Hypothalamus (tissue), 51 donors: ENCODE data around the gene UBE2L6.

ENCODE experiments used
- DNase-seq, 51 donors: peaks; one replicate each; lab custom pipeline; 2025; lab: John Stamatoyannopoulos, UW

The UBE2L6 gene

DNA sequence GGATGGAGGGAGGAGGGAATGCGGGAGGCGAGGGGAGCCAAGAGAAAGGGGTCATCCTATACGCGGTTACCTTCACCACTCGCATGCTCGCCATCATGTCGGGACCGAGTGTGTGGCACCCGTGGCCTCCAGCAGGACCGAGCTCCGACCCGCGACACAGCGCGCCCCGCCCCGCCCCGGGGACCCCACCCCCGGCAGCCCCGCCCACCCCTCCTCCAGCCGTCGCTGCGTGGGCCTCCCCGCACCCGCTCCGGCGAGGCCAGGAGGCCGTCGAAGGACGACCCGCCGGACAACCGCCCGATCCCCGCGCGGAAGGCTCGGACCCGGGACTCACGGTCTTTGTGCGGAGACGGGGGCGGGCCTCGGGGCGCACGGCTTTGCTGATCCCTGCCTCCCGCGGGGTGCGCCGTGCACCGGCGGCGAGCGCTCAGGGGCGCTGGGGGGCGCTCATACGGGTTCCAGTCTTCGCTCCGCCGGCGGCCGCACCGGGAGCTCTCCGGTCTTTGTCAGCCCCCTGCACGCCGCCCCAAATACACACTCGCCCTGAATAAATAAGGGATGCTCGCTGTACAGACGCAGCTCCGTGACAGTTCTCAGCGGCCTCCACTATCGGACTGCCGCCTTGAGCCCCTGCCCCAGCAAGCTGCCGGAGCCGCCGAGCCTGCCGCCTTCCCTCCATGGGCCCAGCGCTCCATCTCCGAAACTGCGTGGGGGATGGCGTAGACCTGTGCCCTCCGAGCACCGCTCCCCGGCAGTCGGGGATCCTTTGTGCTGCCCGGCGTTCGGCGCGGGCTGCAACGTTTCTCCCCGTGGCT lies at the start of gene UBE2L6:
Gene UBE2L6 (minus strand): TSS at position 158 of the 815 bp plus-strand sequence. CDS start 61 bp downstream, at position 97.
- DNase-seq: peak in 50 of 51 donors; percentile 20 to 94 (median 65)

DNA sequence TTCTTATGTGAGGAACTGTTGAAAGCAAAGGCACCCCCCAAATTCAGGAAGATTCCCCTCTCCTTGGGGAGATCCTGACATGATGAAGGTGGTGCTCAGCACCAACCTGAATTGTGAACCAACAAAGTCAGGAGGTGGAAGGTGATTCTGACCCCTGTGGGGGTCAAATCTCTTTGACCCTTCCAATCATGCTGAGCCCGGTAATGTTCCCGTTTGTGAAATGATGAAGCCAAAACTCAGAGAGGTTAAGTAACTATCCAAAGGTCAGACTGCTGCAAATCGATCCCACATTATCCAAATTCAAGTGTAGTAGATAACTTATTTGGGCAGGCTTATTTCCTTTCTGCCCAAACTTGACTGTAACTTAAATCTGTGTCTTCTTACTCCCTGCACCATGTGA lies 49.1 kb upstream of the UBE2L6 start:
- DNase-seq: no peak

DNA sequence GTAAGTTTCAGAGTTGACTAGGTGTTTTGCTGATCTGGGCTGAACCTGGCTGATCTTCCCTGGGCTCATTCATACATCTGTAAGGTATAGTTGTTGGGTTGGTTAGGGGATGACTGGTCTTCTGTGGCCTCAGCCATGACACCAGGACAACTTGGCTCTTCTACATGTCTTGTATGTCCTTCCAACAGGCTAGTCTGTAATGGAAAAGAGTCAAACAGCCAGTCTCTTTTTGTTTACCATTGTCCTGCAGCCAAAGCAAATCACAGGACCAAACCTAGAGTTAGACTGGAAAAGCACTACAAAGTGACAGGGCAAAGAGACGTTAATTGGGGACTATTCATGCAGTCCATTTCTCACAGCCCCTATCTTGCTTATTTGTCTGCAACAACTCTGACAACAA lies 47.8 kb upstream of the UBE2L6 start:
- no peak for DNase-seq

DNA sequence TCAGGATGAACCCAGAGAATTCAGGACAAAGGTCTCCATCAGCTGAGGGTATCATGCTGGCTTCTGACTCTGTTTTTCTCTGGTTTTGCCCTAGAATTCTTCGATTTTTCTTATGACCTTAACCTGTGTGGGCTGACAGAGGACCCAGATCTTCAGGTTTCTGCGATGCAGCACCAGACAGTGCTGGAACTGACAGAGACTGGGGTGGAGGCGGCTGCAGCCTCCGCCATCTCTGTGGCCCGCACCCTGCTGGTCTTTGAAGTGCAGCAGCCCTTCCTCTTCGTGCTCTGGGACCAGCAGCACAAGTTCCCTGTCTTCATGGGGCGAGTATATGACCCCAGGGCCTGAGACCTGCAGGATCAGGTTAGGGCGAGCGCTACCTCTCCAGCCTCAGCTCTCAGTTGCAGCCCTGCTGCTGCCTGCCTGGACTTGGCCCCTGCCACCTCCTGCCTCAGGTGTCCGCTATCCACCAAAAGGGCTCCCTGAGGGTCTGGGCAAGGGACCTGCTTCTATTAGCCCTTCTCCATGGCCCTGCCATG lies 46.8 kb upstream of the UBE2L6 start:
- DNase-seq: no peak

DNA sequence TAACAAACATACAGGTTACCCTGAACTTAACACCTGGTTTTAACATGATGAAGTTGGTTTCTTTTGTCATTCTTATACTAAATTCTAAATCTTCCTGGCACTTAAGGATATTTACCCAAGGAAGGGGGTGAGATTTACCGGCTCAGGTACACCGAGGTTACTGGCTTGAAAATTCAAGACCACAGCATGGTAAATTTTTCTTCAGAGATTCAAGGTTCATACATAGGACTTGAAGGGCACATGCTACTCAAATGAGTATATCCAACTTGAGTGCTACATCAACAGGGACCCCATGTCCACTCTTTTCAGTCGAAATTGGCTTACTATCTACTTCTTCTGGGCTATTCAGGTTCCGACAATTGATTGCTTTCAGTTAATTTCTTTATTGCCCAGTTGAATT lies 42.7 kb upstream of the UBE2L6 start:
- no peak for DNase-seq

DNA sequence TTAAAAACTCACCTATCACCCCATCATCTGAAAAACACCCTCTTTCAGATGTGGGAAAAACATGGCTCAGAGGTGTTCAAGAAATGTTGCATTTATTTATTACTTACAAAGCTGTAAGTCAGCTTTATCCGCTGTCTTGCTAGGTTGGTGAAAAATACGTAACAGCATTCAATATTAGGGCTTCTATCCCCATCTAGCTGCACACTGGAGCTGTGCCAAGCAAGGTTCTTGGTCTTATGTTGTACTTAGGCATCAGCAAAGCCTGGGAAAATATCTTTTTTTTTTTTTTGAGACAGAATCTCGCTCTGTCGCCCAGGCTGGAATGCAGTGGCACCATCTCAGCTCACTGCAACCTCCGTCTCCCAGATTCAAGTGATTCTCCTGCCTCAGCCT lies 37.6 kb upstream of the UBE2L6 start:
- no peak for DNase-seq

DNA sequence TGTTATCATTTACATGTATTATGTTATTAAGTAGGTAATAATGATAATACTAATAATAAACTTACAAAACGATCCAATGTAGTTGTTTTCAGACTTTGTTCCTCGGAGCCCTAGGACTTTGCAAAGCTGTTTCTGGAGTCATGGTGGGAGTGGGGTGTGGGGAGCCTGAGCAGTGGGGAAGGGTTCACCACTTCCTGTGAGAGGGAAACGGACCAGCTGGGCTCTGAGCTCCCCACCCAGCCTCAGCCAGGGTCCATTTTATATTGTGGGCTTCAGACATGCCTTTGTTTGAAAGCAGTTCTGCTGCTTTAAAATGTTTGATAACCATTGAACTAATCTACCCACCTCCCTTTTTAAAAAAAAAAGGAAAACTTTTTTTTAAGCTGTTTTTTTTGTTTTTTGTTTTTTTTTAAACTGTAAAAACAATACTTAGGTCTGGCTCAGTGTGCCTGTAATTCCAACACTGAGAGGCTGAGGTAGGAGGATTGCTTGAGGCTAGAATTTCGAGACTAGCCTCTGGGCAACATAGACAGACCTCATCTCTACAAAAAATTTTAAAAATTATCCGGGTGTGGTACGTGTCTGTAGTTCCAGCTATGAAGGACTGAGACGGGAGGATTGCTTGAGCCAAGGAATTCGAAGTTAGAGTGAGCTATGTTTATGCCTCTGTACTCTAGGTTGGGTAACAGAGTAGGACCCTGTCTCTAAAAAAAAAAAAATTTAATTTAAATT lies 37.0 kb upstream of the UBE2L6 start:
- DNase-seq: no peak

DNA sequence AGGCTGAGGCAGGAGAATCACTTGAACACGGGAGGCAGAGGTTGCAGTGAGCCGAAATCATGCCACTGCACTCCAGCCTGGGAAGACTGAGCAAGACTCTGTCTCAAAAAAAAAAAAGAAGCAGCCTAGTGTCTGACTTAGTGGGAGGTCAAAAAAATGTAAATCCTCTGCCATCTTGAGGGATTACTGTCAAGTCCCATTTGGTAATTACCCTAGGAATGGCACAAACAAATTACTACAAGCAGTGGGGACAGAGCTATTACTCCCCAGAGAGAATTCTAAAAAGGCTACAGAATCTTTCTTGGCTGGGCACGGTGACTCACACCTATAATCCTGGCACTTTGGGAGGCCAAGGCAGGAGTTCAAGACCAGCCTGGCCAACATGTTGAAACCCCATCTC lies 33.8 kb upstream of the UBE2L6 start:
- DNase-seq: no peak

DNA sequence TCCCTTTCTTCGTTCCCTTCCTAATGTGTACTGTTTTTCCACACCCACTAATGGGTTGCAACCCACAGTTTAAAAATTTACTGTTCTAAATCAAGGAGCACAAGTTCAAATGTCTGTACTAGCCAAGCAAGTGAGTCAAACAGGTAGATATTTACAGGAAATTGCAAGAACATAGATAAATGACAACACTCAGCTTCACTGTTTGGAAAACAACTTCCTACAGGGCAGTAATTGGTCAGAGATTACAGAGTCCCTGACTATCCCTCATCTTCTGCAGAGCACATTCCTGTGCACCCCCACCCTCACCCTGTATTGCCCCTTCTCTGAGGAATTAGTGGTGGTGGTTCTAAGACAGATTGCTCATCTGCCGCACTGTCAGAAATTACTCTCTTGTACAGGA lies 31.9 kb upstream of the UBE2L6 start:
- no peak for DNase-seq

DNA sequence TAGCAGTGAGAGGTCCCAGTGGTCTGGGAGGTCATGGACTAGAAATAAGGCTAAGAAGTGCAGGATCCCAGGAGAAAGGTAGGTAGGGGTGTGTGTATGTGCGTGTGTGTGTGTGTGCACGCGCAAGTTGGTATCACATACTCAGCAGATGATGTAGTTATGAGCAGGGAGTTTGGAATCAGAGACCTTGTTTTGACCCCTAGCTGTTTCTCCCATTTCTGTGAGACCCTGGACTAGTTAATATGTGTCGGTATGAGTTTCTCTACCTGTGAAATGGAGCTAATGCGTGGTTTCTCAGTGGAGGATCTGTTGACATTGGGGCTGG lies 31.3 kb upstream of the UBE2L6 start:
- peak in 1 of 51 donors; percentile 20 for DNase-seq

DNA sequence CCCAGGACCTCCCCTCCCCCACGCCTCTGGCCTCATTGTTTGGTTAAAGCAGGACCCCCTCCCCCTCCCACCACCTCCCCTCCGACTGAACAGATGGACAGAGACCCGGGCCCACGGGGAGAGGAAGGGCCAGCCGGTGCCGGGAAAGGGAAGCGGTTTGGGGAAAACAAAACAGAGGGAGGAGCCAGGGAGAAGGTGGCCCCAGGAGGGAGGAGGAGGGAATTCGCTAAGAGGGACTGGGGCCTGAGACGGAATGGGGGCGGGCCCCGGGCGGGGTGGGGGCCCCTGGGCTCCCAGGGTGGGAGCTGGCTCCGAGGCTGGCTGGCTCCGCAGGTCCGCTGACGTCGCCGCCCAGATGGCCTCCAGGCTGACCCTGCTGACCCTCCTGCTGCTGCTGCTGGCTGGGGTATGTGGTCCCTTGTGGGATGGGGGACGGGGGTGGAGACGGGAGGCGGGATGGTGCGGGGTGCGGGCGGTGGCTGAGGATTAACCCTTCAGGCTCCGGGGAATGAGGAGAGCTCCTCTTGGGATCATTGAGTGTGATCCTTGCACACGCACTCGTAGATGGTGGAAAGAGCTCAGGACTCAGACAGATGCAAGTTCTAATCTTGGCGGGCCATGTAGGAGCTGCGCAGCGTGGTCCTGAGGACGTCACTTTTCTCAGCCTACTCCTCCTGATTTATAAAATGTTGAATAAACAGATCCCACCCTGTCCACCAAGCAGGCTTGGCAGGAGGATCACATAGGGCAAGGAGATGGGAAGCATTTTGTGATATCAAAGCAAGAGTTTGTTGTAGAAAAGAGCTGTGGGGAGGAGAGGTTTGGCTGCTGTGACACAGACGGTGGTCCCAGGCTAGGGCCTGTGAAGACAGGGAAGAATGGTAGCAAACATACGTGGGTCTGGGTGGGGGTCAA lies 30.7 kb upstream of the UBE2L6 start:
- peak in 44 of 51 donors; percentile 4 to 65 (median 30) for DNase-seq

DNA sequence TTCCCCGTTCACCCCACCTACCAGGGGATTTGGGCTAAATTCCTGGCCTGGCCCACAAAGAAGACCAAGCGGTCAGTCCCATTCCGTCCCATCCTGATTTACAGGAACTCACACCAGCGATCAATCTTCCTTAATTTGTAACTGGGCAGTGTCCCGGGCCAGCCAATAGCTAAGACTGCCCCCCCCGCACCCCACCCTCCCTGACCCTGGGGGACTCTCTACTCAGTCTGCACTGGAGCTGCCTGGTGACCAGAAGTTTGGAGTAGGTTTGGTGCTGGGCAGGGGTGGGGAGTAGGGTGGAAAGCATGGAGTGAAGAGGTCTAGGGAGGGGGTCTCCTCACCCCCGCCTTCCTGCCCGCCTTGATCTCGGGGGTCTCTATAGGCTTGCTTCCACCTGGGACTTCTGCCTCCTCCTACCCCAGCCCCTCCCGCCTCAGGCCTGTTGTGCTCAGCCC lies 30.0 kb upstream of the UBE2L6 start, which contains the start of gene SERPING1:
Gene SERPING1 (plus strand): TSS at position 225 of the 455 bp plus-strand sequence. CDS start 586 bp downstream, outside the sequence.
- peak in 17 of 51 donors; percentile 3 to 61 (median 25) for DNase-seq

DNA sequence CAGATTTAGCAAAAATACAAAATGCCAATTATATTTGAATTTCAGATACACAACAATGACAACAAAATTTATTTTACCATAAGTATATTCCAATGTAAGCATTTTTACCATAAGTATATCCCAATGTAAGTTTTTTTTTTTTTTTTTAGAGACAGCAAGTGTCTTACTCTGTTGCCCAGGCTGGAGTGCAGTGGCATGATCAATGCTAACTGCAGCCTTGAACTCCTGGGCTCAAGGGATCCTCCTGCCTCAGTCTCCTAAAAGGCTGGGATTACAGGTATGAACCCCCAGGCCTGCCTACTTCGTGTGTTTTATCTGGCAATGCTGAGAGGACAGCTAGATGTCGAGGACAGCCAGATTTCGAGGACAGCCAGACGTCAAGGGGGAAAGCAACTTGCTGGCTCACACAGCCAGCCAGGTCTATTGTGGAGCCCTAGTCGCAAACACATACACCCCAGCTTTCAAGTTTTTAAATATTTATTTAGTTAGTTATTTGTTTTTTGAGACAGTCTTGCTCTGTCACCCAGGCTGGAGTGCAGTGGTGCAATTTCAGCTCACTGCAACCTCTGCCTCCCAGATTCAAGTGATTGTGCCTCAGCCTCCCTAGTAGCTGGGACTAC lies 28.9 kb upstream of the UBE2L6 start:
- no peak for DNase-seq

DNA sequence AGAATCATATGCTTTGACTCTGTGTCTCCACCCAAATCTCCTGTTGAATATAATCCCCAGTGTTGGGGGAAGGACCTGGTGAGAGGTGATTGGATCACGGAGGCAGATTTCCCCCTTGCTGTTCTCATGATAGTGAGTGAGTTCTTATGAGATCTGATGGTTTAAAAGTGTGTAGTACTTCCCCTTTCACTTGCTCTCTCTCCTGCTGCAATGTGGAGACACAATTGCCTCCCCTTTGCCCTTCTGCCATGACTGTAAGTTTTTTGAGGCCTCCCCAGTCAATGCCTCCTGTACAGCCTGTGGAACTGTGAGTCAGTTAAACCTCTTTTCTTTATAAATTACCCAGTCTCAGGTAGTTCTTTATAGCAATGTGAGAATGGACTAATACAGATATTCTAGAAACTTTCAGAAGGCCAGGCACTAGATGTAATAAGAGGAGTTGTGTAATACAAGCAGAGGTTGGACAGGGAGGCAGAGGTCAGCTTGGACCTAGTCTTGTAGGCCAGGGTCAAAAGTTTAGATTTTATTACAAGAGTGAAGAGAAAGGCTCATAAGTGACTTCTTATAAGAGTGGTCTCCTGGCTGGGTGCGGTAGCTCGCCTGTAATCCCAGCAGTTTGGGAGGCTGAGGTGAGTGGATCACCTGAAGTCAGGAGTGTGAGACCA lies 20.7 kb upstream of the UBE2L6 start:
- no peak for DNase-seq

DNA sequence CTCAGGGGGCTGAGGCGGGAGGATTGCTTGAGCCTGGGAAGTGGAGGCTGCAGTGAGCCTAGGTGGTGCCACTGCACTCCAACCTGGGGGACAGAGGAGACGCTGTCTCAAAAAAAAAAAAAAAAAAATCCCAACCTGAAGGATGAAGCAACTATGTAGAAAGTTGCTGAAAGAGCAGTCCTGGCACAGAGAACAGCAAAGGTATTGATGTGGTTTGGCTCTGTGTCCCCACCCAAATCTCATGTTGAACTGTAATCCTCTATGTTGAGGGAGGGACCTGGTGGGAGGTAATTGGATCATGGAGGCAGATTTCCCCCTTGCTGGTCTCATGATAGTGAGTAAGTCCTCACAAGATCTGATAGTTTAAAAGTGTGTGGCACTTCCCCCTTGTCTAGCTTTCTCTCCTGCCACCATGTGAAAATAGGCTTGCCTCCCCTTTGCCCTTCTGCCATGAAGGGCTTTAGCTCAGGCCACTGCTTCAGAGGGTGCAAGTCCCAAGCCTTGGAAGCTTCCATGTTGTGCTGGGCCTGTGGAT lies 19.3 kb upstream of the UBE2L6 start:
- DNase-seq: no peak

DNA sequence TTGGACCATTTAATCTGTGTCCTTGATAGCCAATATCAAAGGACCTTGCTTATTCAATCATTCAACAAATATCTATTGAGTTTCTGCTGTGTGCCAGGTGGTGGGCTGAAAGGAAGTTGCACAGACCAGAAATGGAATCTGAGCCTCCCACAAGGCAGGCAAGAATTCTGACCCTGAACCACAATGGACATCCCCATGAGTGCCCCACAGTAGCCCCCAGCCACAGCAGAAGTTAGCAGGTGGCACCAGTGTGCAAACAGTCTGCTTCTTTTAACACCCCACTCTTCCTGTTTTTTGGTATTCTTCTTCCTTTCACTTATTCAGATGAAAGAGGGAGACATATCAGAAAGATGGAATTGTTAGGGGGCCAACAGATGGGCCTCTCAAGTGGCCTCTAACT lies 17.8 kb upstream of the UBE2L6 start:
- no peak for DNase-seq

DNA sequence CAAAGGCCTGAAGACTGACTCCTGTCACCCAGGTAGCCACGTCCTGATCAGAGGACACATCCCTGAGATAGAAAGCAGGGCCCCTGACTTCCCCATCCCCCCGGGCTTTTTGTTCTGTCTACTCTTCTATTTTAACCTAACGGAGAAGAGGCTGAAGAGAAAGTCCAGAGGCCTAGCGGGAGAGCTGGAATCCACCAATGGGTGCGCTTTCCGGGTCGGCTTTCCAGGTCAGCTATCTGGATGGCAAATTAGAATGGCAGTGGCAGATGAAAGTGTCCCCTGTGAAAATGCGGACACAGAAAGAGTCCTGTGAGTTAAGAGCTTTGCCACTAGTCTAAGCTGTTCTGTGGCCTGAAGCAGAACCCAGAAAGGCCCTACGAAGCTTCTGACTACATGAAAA lies 16.9 kb upstream of the UBE2L6 start:
- DNase-seq: no peak

DNA sequence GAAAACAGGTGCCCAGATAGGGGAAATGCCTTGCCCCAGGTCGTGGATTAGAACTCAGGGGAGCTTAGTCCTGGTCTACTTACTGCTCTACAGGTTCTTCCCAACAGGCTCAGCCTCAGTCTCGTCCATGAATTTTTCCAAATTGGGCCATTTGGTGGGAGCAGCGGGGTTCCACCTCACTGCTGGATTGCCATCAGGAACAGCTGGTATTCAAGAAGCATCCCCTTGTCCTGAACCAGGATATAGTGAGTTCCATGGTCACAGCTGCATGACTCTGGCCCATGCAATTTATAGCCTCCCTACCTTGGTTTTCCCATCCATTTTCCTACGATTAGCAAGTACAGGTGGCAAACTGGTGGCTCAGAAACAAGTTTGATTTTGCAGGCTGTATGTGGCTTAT lies 6.6 kb upstream of the UBE2L6 start:
- no peak for DNase-seq

DNA sequence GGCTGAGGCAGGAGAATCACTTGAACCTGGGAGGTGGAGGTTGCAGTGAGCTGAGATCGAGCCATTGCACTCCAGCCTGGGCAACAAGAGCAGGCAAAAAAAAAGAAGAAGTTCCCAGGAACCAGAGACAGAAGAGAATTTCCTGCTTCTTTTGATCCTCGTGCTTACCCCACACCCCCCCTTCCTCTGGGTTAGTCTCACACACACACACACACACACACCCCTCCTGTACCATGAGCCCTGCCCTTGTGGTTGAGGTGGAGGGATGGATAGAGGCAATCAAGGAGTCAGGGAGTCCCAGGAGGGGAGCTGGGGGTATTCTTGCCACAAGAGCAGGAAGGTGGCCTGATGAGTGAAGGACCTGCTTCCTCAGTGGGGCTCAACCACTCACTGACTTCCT lies 4.1 kb upstream of the UBE2L6 start:
- DNase-seq: no peak
